Stomach (tissue), 4 donors: Measurements from ENCODE around the gene TM9SF1.

ENCODE experiments used
- EP300 ChIP-seq: sonication (generic); formaldehyde crosslinking; IDR thresholded peaks from one replicate; pipeline ENCODE4 v1.6.1; 2017; ENCODE audit warnings: antibody characterized with exemption
- POLR2A ChIP-seq, 4 donors: fragments of 450-650 bp; IDR thresholded peaks; one replicate each; pipeline ENCODE4 v1.6.1; 2016; ENCODE audit warnings: antibody characterized with exemption in 4 of 4, control low read depth in 2 of 4, mild to moderate bottlenecking in 1 of 4, moderate library complexity in 1 of 4
- TF ChIP-seq, protein P1 (sequence below), 7 experiments: fragments of 450-650 bp in 4 of 7; fragments of 200-600 bp in 3 of 7; sonication (generic) in 3 of 7; IDR thresholded peaks; one replicate each; pipeline ENCODE4 v1.5.1; 2016 to 2019; ENCODE audit warnings: antibody characterized with exemption in 7 of 7, control low read depth in 2 of 7, mild to moderate bottlenecking in 1 of 7

- TF ChIP-seq, protein P1, sequence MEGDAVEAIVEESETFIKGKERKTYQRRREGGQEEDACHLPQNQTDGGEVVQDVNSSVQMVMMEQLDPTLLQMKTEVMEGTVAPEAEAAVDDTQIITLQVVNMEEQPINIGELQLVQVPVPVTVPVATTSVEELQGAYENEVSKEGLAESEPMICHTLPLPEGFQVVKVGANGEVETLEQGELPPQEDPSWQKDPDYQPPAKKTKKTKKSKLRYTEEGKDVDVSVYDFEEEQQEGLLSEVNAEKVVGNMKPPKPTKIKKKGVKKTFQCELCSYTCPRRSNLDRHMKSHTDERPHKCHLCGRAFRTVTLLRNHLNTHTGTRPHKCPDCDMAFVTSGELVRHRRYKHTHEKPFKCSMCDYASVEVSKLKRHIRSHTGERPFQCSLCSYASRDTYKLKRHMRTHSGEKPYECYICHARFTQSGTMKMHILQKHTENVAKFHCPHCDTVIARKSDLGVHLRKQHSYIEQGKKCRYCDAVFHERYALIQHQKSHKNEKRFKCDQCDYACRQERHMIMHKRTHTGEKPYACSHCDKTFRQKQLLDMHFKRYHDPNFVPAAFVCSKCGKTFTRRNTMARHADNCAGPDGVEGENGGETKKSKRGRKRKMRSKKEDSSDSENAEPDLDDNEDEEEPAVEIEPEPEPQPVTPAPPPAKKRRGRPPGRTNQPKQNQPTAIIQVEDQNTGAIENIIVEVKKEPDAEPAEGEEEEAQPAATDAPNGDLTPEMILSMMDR (IDR thresholded peaks at IDR 0.05), result no peak
- TF ChIP-seq EP300, result no peak
- no peak for TF ChIP-seq POLR2A (IDR thresholded peaks at IDR 0.05)
Measured at GRCh38 chr14:24194873-24195185, 412 bp downstream of the TM9SF1 start.
